Nephron progenitor cell (in vitro differentiated cells): ENCODE data around the gene TBC1D22A.

Experiments
- DNase-seq: peaks from one replicate; pipeline ENCODE4 v3.0.0; 2021
- H3K27ac Mint-ChIP-seq: 2 replicates; pipeline ENCODE4 v1.8.0; 2021; ENCODE audit warnings: mild to moderate bottlenecking, moderate library complexity, mixed read lengths
- H3K27me3 Mint-ChIP-seq: 2 replicates; pipeline ENCODE4 v1.8.0; 2021; ENCODE audit warnings: mild to moderate bottlenecking, low read depth, mixed read lengths; ENCODE audit not compliant: poor library complexity
- H3K36me3 Mint-ChIP-seq: 2 replicates; pipeline ENCODE4 v1.8.0; 2021; ENCODE audit warnings: low read depth, mixed read lengths
- H3K4me1 Mint-ChIP-seq: 2 replicates; pipeline ENCODE4 v1.8.0; 2021; ENCODE audit warnings: mixed read lengths
- H3K4me3 Mint-ChIP-seq: 2 replicates; pipeline ENCODE4 v1.8.0; 2021; ENCODE audit warnings: mild to moderate bottlenecking, moderate library complexity, mixed read lengths
- H3K9me3 Mint-ChIP-seq: 2 replicates; pipeline ENCODE4 v1.8.0; 2021; ENCODE audit warnings: mild to moderate bottlenecking, moderate library complexity, mixed read lengths
- CTCF ChIP-seq: fragments of 200-600 bp; sonication (generic); IDR thresholded peaks from 2 replicates; pipeline ENCODE4 v1.5.0; 2021; ENCODE audit warnings: antibody characterized with exemption

Gene TBC1D22A

GRCh38 chr22:46843821-46844255, 81.4 kb downstream of the TBC1D22A start:
- Mint-ChIP-seq H3K4me3 (no peak overlapping the region), H3K4me1 (peaks cover 36% of the 10 kb centered on the region), H3K9me3 (peaks cover 7% of the 10 kb centered on the region), H3K27me3 (peaks cover 3% of the 10 kb centered on the region), H3K27ac (peak overlapping the region; percentile 29), H3K36me3 (peaks cover 40% of the 10 kb centered on the region)
- no peak for DNase-seq
- no peak for TF ChIP-seq CTCF

GRCh38 chr22:46844606-46845210, 82.3 kb downstream of the TBC1D22A start:
- Mint-ChIP-seq H3K27me3 (peaks cover 3% of the 10 kb centered on the region), H3K36me3 (peaks cover 33% of the 10 kb centered on the region), H3K4me1 (peaks cover 45% of the 10 kb centered on the region), H3K4me3 (no peak overlapping the region), H3K27ac (peak overlapping the region; percentile 66), H3K9me3 (no peaks in the 10 kb centered on the region)
- no peak for TF ChIP-seq CTCF
- DNase-seq: no peak

GRCh38 chr22:46845296-46846149, 83.1 kb downstream of the TBC1D22A start:
- TF ChIP-seq CTCF: peak; percentile 20
- H3K36me3 Mint-ChIP-seq: peaks cover 36% of the 10 kb centered on the region
- no peaks in the 10 kb centered on the region for H3K9me3 Mint-ChIP-seq
- DNase-seq: no peak
- H3K27me3 Mint-ChIP-seq: peaks cover 3% of the 10 kb centered on the region
- peaks cover 47% of the 10 kb centered on the region for H3K4me1 Mint-ChIP-seq
- H3K27ac Mint-ChIP-seq: peak overlapping the region; percentile 59
- no peak overlapping the region for H3K4me3 Mint-ChIP-seq

GRCh38 chr22:46846150-46846831, 83.8 kb downstream of the TBC1D22A start:
- H3K9me3 Mint-ChIP-seq: no peaks in the 10 kb centered on the region
- H3K4me1 Mint-ChIP-seq: peaks cover 47% of the 10 kb centered on the region
- no peak for TF ChIP-seq CTCF
- peaks cover 3% of the 10 kb centered on the region for H3K27me3 Mint-ChIP-seq
- no peak overlapping the region for H3K4me3 Mint-ChIP-seq
- DNase-seq: no peak
- H3K36me3 Mint-ChIP-seq: peaks cover 37% of the 10 kb centered on the region
- H3K27ac Mint-ChIP-seq: peak overlapping the region; percentile 33

GRCh38 chr22:46846832-46847355, 84.4 kb downstream of the TBC1D22A start:
- Mint-ChIP-seq H3K36me3 (peaks cover 36% of the 10 kb centered on the region), H3K27me3 (peaks cover 3% of the 10 kb centered on the region), H3K4me1 (peaks cover 47% of the 10 kb centered on the region), H3K9me3 (no peaks in the 10 kb centered on the region), H3K27ac (no peak overlapping the region), H3K4me3 (no peak overlapping the region)
- no peak for TF ChIP-seq CTCF
- no peak for DNase-seq
